SHP77 treated with DMSO at 0.1 percent for 48 hours (cell line): ENCODE data around the gene GALNT10.
"Not testable (repeated sequence)": the region's sequence is repeated elsewhere in the genome, so short reads cannot be mapped to it uniquely, and the experiment has no call there.

Experiments used
- DNase-seq: peaks from one replicate; lab custom pipeline; 2025; lab: John Stamatoyannopoulos, UW

Gene GALNT10

GRCh38 chr5:154356020-154356655 is 165.6 kb downstream of the GALNT10 start:
- no peak for DNase-seq

- DNase-seq: no peak
Measured at GRCh38 chr5:154356958-154357357, 166.4 kb downstream of the GALNT10 start.

GRCh38 chr5:154358516-154359220 is 168.1 kb downstream of the GALNT10 start:
- no peak for DNase-seq

GRCh38 chr5:154359221-154359573 is 168.7 kb downstream of the GALNT10 start:
- no peak for DNase-seq

GRCh38 chr5:154360241-154360640 is 169.7 kb downstream of the GALNT10 start:
- DNase-seq: not testable (repeated sequence)

GRCh38 chr5:154363411-154363810 is 172.9 kb downstream of the GALNT10 start:
- no peak for DNase-seq

- DNase-seq: no peak
Measured at GRCh38 chr5:154364771-154365170, 174.2 kb downstream of the GALNT10 start.

- DNase-seq: no peak
Measured at GRCh38 chr5:154365823-154366222, 175.3 kb downstream of the GALNT10 start.

- DNase-seq: no peak
Measured at GRCh38 chr5:154366353-154366752, 175.8 kb downstream of the GALNT10 start.

- no peak for DNase-seq
Measured at GRCh38 chr5:154367101-154367500, 176.6 kb downstream of the GALNT10 start.

GRCh38 chr5:154368041-154368800 is 177.7 kb downstream of the GALNT10 start:
- no peak for DNase-seq

GRCh38 chr5:154369682-154370081 is 179.1 kb downstream of the GALNT10 start:
- no peak for DNase-seq

GRCh38 chr5:154370119-154370518 is 179.6 kb downstream of the GALNT10 start:
- DNase-seq: no peak

- no peak for DNase-seq
Measured at GRCh38 chr5:154370813-154371212, 180.3 kb downstream of the GALNT10 start.

GRCh38 chr5:154371687-154372086 is 181.2 kb downstream of the GALNT10 start:
- DNase-seq: no peak

GRCh38 chr5:154372661-154373060 is 182.1 kb downstream of the GALNT10 start:
- no peak for DNase-seq

GRCh38 chr5:154373326-154373725 is 182.8 kb downstream of the GALNT10 start:
- no peak for DNase-seq

- no peak for DNase-seq
Measured at GRCh38 chr5:154373729-154374179, 183.2 kb downstream of the GALNT10 start.

GRCh38 chr5:154374264-154374663 is 183.7 kb downstream of the GALNT10 start:
- DNase-seq: no peak

GRCh38 chr5:154375329-154376008 is 184.9 kb downstream of the GALNT10 start:
- DNase-seq: no peak

- DNase-seq: no peak
Measured at GRCh38 chr5:154376481-154376880, 185.9 kb downstream of the GALNT10 start.

GRCh38 chr5:154377754-154378533 is 187.4 kb downstream of the GALNT10 start:
- no peak for DNase-seq
